ENCODE data around the gene STAT1. TPM values are rescaled to one million over a fixed set of nuclear protein-coding genes. Genes with fewer than 3 reads are reported as not detected.

STAT1 gene
- total RNA-seq, 2 donors from 2014 or later: 54.1 to 91.7 TPM

DNA sequence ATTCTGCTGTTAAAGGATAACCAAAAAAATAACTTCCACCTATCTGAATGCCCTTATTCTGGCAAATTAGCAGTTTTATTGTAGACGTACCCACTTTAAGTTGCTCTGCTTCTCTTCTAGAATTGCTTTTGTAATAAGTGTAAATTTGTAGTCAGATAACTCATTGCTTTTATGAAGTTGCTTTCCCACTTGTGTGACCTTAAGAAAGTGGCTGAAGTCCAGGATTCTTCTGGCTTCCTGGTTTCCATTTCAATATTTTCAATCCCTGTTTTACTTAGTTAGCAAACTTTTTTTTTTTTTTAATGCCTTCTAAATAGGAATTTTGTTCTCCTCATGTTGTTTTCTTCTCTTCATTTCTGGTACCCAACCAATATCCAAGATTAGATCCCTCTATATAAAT lies 73.5 kb downstream of the STAT1 start:
- intact Hi-C loops (cut with DNase I, micrococcal nuclease): no loop called here
- ATAC-seq (no peak), DNase-seq (no peak)

DNA sequence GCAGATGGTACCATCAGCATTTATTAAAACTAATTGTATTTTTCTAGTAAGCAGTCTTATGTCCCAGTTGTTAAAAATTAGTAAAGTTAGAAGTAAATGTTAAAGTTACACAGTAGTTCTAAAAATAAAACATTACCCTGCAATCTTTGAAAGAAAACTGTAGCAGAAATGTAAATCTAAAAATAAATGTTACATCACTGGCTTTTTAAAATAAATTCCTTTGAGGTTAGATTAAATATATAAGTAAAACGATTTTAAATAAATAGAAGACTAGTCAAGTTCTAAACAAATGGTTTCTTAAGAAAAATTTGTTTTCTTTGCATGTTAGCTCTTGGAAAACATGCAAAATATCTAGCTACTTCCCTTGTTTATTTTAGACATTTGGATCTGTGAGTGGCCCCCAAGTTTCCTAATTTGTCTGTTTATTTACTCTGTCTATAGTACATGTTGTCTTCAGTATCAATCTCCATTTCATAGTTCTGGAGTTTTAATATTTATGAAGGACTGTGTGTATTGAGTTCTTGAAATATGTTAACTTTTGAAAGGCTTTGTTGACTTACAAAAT lies 75.1 kb downstream of the STAT1 start:
- DNase-seq (no peak), ATAC-seq (no peak)
- intact Hi-C loops (cut with DNase I, micrococcal nuclease): no loop called here

DNA sequence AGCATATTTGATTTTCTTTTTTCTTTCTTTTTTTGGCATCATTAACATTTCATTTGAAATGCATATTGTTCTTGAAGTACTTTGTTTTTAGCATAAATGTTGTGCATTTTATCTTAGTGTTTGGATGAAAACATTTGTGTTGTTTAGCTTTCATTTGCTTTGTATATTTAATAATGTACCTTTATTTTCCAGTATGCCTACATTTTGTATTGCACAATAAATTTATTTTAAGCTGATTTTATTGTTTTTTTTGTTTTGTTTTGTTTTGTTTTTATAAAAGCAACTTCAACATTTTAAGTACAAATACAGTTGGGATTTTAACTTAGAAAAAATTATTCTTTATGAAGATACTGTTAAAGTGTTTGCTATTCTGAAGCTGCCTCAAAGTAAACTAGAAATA lies 78.9 kb downstream of the STAT1 start:
- no peak for ATAC-seq
- DNase-seq: no peak
- intact Hi-C loops (cut with DNase I, micrococcal nuclease): no loop called here

DNA sequence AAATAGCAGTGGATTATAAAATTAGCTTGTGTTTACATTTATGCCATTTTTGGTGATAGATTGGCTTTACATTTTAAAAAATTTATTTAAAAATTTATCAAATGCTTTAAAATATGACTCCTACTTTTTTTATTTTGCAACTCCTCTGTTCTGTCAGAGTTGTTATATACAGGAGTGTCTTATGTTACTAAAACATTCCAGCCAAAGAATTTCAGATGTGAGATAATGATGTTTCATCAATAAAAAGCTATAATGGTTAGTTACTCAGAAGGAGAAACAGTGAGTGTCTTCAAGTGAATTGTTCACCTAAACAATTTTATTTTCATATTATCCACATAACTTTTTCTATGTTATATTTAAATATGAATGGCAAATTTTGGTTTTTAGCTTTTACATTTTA lies 80.6 kb downstream of the STAT1 start:
- intact Hi-C loops (cut with DNase I, micrococcal nuclease): no loop called here
- ATAC-seq (no peak), DNase-seq (no peak)

DNA sequence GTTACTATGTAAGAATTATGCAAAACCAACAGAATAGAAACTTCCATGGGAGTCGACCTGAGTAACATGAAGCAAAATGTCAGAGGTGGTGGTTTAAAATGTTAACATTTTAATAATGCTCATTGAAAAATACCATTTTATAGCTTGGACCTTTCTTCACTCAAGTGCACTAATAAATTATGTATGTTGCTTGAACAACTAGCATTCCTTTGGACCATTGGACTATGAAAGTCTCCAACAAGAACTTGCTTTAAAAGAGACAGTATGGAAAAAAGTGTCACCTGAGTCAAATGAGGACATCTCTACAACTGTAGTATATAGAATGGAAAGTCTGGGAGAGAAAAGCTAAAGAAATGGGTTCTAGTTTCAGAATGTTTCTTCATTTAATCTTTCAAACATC lies 81.5 kb downstream of the STAT1 start:
- DNase-seq: no peak
- intact Hi-C loops (cut with DNase I, micrococcal nuclease): no loop called here
- no peak for ATAC-seq

DNA sequence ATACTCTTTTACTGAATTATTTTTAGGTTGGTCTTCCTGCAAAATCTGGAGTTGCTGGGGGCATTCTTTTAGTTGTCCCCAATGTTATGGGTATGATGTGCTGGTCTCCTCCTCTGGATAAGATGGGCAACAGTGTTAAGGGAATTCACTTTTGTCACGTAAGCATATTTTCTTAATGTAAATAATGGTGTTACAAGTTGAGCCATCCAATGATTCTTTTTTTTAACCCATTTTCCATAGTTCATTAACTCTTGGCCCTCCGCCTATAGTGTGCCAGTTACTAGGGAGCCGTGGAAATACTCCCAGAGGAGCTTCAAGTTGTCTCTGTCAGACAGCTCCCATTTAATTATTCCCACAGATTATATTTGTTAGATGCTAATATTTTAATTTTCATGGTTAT lies 83.6 kb downstream of the STAT1 start:
- no peak for DNase-seq
- no peak for ATAC-seq
- intact Hi-C loops (cut with DNase I, micrococcal nuclease): no loop called here

DNA sequence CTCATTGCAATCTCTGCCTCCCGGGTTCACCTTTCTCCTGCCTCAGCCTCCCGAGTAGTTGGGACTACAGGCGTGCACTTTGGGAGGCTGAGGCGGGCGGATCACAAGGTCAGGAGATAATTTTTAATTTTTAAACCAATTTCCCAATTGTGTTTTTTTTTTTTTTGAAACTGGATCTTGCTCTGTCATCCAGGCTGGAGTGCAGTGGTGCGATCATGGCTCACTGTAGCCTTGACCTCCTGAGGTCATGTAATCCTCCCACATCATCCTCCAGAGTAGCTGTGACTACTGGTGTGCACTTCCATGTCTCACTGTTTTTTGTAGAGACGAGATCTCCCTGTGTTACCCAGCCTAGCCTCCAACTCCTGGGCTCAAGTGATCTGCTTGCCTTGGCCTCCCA lies 84.1 kb downstream of the STAT1 start:
- ATAC-seq (no peak), DNase-seq (no peak)
- intact Hi-C loops (cut with DNase I, micrococcal nuclease): no loop called here

DNA sequence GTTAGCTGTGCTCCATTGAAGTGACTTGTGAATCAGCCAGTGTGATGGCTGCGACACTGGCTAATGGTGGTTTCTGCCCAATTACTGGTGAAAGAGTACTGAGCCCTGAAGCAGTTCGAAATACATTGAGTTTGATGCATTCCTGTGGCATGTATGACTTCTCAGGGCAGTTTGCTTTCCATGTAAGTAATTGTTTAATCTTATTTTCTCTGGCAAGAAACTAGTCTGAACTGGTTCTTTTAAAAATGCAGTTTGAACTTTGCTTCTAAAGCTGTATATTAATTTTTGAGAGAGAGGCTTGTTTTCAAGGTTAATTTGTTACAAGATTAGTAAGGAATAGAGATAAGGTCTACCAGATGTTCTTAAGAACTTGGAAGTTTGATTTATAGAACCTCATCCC lies 86.7 kb downstream of the STAT1 start:
- DNase-seq: no peak
- ATAC-seq: peak; percentile 27
- intact Hi-C loops (cut with DNase I, micrococcal nuclease): no loop called here

DNA sequence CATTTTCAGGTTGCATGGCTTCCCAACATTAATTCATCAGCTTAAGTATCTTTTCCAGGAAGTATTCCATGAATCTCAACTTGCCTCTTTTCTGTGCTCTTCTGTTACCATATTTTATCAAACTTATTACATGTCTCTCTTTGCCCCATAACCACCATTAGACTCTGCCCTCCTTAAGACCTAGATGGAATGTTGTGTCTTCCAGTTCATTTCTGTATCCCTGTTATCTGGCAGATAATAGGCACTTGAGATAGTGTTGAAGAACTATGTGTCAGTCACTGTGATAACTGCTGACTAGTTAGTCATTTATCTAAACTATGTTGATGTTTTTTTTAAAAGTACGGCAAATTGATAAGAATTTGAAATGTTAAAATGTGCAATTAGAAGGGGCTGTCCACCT lies 91.6 kb downstream of the STAT1 start:
- DNase-seq: no peak
- intact Hi-C loops (cut with DNase I, micrococcal nuclease): no loop called here
- ATAC-seq: no peak

DNA sequence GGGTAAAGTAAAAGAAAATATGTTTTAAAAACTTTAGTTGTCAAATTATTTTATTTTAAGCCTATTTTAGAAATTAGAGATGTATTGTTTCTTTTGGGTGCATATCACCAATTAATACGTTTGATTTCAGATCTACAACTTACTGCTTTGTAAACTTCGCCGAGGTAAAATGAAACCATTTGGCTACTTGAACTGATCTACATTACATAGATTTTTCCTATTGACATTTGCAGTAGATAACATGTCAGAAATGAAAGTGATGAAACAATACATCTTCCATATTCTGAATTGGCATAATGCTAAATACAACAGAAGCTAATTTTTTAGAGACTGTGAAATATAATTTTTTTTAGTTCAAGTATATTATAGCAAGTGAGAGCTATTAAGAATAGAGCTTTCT lies 93.9 kb downstream of the STAT1 start:
- DNase-seq (no peak), ATAC-seq (no peak)
- intact Hi-C loops (cut with DNase I, micrococcal nuclease): no loop called here

Other genes with a start within 250 kb of the STAT1 start
- gene GLS, start 133.3 kb downstream of the STAT1 start, total RNA-seq: 10 to 100 TPM; 51.3 to 63.3 TPM
- gene STAT4, start 136.8 kb upstream of the STAT1 start, total RNA-seq: 1 to 10 TPM; 1.7 to 2.3 TPM
- gene MYO1B, start 231.2 kb upstream of the STAT1 start, total RNA-seq: 10 to 100 TPM; 62.1 to 63.2 TPM

All from left colon (tissue), 2 donors.